ENCODE results near the gene IGF2BP2. TPM values are rescaled to one million over a fixed set of nuclear protein-coding genes. Genes with fewer than 3 reads are reported as not detected.

IGF2BP2 gene
- total and polyA plus RNA-seq, 2 of the 13 experiments (the other 11 are each of a cell fraction or from before 2014, with no cell fraction given) = 6.5 to 46.0 TPM

DNA sequence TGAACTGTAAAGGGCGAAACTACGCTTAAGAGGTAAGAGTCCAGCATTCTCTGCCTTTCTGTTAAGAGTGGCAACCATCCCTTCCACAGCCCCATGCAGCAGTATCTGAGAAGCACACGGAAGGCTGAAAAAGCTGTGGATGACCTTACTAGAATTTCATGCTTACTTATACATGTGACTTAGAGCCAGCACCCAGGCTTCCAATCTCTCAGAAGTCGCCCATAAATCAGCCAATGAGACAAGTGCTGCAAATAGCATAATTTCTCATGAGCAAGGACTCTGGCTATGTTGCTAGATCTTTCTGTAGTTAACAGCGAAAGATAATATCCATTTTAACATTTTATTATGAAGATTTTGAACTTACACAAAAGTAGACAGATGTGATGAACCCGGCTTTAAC lies 65.3 kb downstream of the IGF2BP2 start (continued):
- TF ChIP-seq, protein P1, sequence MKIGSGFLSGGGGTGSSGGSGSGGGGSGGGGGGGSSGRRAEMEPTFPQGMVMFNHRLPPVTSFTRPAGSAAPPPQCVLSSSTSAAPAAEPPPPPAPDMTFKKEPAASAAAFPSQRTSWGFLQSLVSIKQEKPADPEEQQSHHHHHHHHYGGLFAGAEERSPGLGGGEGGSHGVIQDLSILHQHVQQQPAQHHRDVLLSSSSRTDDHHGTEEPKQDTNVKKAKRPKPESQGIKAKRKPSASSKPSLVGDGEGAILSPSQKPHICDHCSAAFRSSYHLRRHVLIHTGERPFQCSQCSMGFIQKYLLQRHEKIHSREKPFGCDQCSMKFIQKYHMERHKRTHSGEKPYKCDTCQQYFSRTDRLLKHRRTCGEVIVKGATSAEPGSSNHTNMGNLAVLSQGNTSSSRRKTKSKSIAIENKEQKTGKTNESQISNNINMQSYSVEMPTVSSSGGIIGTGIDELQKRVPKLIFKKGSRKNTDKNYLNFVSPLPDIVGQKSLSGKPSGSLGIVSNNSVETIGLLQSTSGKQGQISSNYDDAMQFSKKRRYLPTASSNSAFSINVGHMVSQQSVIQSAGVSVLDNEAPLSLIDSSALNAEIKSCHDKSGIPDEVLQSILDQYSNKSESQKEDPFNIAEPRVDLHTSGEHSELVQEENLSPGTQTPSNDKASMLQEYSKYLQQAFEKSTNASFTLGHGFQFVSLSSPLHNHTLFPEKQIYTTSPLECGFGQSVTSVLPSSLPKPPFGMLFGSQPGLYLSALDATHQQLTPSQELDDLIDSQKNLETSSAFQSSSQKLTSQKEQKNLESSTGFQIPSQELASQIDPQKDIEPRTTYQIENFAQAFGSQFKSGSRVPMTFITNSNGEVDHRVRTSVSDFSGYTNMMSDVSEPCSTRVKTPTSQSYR (CRISPR knock-in tag; IDR thresholded peaks at IDR 0.05; ENCODE audit: borderline replicate concordance) = no peak
- TF ChIP-seq, protein P2, sequence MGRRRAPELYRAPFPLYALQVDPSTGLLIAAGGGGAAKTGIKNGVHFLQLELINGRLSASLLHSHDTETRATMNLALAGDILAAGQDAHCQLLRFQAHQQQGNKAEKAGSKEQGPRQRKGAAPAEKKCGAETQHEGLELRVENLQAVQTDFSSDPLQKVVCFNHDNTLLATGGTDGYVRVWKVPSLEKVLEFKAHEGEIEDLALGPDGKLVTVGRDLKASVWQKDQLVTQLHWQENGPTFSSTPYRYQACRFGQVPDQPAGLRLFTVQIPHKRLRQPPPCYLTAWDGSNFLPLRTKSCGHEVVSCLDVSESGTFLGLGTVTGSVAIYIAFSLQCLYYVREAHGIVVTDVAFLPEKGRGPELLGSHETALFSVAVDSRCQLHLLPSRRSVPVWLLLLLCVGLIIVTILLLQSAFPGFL (CRISPR knock-in tag; IDR thresholded peaks at IDR 0.05) = no peak
- TF ChIP-seq SP4 (CRISPR knock-in tag; IDR thresholded peaks at IDR 0.05) = no peak
- TF ChIP-seq, protein P3, sequence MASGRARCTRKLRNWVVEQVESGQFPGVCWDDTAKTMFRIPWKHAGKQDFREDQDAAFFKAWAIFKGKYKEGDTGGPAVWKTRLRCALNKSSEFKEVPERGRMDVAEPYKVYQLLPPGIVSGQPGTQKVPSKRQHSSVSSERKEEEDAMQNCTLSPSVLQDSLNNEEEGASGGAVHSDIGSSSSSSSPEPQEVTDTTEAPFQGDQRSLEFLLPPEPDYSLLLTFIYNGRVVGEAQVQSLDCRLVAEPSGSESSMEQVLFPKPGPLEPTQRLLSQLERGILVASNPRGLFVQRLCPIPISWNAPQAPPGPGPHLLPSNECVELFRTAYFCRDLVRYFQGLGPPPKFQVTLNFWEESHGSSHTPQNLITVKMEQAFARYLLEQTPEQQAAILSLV (CRISPR knock-in tag; IDR thresholded peaks at IDR 0.05; ENCODE audit: borderline replicate concordance) = no peak
- TF ChIP-seq, protein P4, sequence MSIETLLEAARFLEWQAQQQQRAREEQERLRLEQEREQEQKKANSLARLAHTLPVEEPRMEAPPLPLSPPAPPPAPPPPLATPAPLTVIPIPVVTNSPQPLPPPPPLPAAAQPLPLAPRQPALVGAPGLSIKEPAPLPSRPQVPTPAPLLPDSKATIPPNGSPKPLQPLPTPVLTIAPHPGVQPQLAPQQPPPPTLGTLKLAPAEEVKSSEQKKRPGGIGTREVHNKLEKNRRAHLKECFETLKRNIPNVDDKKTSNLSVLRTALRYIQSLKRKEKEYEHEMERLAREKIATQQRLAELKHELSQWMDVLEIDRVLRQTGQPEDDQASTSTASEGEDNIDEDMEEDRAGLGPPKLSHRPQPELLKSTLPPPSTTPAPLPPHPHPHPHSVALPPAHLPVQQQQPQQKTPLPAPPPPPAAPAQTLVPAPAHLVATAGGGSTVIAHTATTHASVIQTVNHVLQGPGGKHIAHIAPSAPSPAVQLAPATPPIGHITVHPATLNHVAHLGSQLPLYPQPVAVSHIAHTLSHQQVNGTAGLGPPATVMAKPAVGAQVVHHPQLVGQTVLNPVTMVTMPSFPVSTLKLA (IDR thresholded peaks at IDR 0.05) = no peak
- TF ChIP-seq ZNF652 (CRISPR knock-in tag; IDR thresholded peaks at IDR 0.05; ENCODE audit: borderline replicate concordance, low read depth) = no peak
